Measurements from ENCODE around the gene DCST1. TPM values are rescaled to one million over a fixed set of nuclear protein-coding genes. Genes with fewer than 3 reads are reported as not detected.
A peak's percentile ranks its signal among the peaks of the same experiment; 100 is the strongest.

DCST1 gene
- total RNA-seq, 1 donor, result 0.21 TPM

DNA sequence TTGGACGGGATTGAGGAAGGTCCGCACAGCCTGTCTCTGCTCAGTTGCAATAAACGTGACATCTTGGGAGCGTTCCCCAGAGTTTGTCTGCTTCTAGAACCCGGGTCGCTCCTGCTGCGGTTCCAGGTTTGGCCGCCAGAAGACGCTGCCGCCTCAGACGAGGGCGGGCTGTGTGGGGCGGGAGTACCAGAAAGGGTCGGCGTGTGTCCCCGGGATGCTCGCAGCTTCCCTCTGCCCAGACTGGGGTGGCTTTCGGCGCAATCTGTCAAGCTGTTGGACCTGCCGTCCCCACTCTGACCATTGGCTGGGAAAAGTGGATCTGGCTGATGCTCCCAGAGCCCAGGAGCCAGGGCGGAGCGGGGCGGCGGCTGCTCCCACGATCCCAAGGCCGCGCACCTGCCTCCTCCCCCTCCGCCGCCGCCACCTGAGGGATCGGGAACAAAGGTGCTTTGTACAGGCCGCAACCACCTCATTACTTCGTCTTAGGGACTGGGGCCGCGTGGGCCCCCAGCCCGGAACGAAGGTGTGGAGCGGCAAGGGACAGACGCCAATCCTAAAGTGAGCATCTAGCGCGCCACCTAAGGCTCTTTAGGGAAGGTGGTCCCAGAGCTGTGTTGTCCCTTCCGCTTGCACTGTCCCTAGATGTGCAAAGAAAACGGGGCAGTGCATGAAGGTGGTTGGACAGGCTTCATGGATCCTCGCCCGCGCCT, 29.2 kb downstream of the DCST1 start:
- H3K27me3 ChIP-seq (ENCODE audit: insufficient read depth, low read length), result no peaks in the 10 kb centered on the region
- H3K9me3 ChIP-seq (ENCODE audit: low read depth, low read length), result no peaks in the 10 kb centered on the region
- H3K4me1 ChIP-seq (ENCODE audit: insufficient read depth, low read length), result peaks cover 34% of the 10 kb centered on the region
- peak overlapping the region; percentile 64 for H3K4me3 ChIP-seq (ENCODE audit: low read length)

DNA sequence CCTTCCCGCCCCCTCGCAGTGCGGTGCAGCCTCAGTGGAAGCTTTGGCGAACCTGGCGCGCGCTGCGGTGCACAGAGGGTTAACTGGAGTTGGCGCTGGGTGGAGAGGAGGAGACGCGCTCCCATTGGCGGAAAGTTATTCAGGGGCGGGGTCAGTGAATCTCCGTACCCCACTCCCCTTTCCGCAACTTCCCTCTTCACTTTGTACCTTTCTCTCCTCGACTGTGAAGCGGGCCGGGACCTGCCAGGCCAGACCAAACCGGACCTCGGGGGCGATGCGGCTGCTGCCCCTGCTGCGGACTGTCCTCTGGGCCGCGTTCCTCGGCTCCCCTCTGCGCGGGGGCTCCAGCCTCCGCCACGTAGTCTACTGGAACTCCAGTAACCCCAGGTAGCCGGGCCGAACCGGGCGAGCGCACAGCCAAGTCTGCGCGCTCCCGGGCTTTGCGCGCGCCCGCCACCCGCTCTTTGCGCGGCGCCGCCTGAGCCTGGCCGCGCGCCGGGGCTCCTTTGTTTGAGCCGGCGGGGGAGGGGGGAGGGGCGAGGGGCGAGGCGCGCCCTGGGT, 30.0 kb downstream of the DCST1 start, which contains the start of gene EFNA4:
Gene EFNA4, plus strand, starts transcription at position 191 of the 561 bp plus-strand sequence. Its CDS starts 84 bp downstream, at position 275.
- Histone ChIP-seq H3K27me3 (ENCODE audit: insufficient read depth, low read length) (no peaks in the 10 kb centered on the region), H3K9me3 (ENCODE audit: low read depth, low read length) (no peaks in the 10 kb centered on the region), H3K4me1 (ENCODE audit: insufficient read depth, low read length) (peaks cover 34% of the 10 kb centered on the region), H3K4me3 (ENCODE audit: low read length) (peak within 1 kb of the TSS; percentile 64)

DNA sequence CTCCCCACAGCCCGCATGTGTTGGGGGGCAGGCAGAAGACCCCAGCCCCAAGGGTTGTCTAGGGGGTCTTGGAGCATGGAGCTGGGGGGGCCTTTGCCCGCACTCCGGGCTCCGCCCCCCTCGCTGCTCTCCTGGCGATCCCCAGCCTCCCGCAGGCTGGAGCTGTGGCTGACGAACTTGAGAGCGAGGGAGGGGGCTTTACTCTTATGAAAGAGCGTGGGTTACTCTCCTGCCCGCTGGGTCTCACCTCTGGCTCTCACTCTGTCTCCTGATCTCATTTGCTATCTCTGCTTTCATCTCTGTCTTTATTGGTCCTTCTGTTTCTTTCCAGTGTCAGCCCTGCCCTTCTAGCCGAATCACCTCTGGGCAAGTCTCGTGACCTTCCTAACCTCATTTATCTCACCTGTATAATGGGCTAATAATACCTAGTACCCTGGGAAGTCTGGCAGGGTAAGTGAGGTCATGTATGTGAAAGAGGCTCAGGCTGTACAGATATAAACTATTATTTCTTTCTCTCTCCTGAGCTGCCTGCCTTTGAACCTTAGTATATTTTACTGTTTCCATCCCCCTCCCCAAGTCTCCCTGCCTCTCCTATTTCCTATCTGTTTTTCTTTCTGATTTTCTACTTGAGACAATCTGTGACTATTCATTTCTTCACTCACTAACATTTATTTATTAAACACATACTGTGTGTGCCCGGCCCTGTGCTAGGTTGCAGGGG, 30.6 kb downstream of the DCST1 start:
- peak overlapping the region; percentile 64 for H3K4me3 ChIP-seq (ENCODE audit: low read length)
- H3K9me3 ChIP-seq (ENCODE audit: low read depth, low read length), result no peaks in the 10 kb centered on the region

DNA sequence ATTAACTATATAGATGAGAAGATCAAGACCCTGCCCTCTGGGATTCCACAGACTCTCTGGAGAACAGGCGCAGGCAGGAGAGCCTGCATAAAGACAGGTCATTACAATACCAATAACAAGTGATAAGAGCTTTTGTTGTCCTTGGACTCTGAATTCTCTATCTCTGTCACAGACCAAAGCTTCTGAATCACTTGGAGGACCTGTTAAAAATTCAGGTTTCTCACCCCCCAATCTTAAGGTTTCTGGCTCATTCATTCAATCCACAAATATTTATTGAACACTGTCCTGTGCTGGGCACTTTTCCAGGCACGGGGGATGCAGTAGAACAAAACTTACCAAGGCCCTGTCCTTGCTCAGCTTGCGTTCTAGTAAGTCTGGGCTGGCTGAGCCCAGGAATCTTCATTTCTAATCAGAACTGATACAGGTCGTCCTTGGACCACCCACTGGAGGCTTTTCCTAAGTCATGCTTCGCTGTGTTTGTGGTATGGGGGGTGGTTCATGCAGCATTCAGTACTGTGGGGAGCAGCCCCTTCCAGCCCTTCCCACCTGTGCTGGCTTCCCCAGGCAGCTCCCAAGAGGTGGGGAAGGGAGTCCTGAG, 31.3 kb downstream of the DCST1 start:
- H3K9me3 ChIP-seq (ENCODE audit: low read depth, low read length), result no peaks in the 10 kb centered on the region
- no peak overlapping the region for H3K4me3 ChIP-seq (ENCODE audit: low read length)
- peaks cover 38% of the 10 kb centered on the region for H3K4me1 ChIP-seq (ENCODE audit: insufficient read depth, low read length)
- no peaks in the 10 kb centered on the region for H3K27me3 ChIP-seq (ENCODE audit: insufficient read depth, low read length)

More for the DNA sequence above, 30.6 kb downstream of the DCST1 start:
- peaks cover 34% of the 10 kb centered on the region for H3K4me1 ChIP-seq (ENCODE audit: insufficient read depth, low read length)
- H3K27me3 ChIP-seq (ENCODE audit: insufficient read depth, low read length), result no peaks in the 10 kb centered on the region

DNA sequence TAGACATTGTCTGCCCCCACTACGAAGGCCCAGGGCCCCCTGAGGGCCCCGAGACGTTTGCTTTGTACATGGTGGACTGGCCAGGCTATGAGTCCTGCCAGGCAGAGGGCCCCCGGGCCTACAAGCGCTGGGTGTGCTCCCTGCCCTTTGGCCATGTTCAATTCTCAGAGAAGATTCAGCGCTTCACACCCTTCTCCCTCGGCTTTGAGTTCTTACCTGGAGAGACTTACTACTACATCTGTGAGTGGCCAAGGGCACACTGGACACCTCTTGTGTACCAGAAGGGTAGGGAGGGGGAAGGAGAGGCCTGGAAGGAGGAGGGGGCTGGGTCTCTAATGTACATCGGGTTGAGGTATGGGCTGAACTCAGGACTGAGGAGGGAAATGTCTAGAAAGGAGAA, 33.2 kb downstream of the DCST1 start:
- peaks cover 50% of the 10 kb centered on the region for H3K4me1 ChIP-seq (ENCODE audit: insufficient read depth, low read length)

GRCh38 chr1:155068599-155068998, 35.0 kb downstream of the DCST1 start:
- Histone ChIP-seq H3K27me3 (ENCODE audit: insufficient read depth, low read length) (no peaks in the 10 kb centered on the region), H3K9me3 (ENCODE audit: low read depth, low read length) (no peaks in the 10 kb centered on the region), H3K4me3 (ENCODE audit: low read length) (no peak overlapping the region), H3K4me1 (ENCODE audit: insufficient read depth, low read length) (peaks cover 39% of the 10 kb centered on the region)

More for the DNA sequence above, 33.2 kb downstream of the DCST1 start:
- Histone ChIP-seq H3K4me3 (ENCODE audit: low read length) (no peak overlapping the region), H3K27me3 (ENCODE audit: insufficient read depth, low read length) (no peaks in the 10 kb centered on the region), H3K9me3 (ENCODE audit: low read depth, low read length) (no peaks in the 10 kb centered on the region)

- Histone ChIP-seq H3K27me3 (ENCODE audit: insufficient read depth, low read length) (no peaks in the 10 kb centered on the region), H3K4me3 (ENCODE audit: low read length) (no peak overlapping the region), H3K9me3 (ENCODE audit: low read depth, low read length) (no peaks in the 10 kb centered on the region), H3K4me1 (ENCODE audit: insufficient read depth, low read length) (peaks cover 34% of the 10 kb centered on the region)
Observed at GRCh38 chr1:155069551-155070157, 36.0 kb downstream of the DCST1 start.

DNA sequence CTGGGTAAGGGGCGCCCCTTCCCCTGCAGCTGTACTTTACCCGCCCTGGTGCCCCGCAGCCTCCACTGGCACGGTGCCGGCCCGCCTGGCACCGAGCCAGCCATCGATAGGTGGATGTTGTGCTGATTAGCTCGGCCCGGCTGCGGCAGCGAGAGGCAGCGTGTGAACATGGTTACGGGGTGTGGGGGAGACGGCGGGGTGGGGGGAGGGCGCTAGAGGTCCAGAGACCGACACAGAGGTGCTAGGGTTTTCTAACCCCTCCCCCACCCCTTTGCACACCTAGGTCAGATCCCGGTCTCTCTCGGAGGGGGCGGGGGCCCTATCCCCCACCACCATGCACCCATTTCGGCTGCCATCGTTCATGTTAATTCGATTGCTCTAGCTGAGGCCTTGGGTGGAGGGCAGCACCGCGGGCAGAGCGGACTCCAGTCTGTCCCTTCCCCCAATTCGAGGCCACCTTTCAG, 36.6 kb downstream of the DCST1 start:
- Histone ChIP-seq H3K9me3 (ENCODE audit: low read depth, low read length) (no peaks in the 10 kb centered on the region), H3K4me1 (ENCODE audit: insufficient read depth, low read length) (peaks cover 30% of the 10 kb centered on the region), H3K27me3 (ENCODE audit: insufficient read depth, low read length) (no peaks in the 10 kb centered on the region), H3K4me3 (ENCODE audit: low read length) (no peak overlapping the region)

- Histone ChIP-seq H3K27me3 (ENCODE audit: insufficient read depth, low read length) (no peaks in the 10 kb centered on the region), H3K4me3 (ENCODE audit: low read length) (peak overlapping the region; percentile 26)
Observed at GRCh38 chr1:155070721-155071569, 37.3 kb downstream of the DCST1 start.

DNA sequence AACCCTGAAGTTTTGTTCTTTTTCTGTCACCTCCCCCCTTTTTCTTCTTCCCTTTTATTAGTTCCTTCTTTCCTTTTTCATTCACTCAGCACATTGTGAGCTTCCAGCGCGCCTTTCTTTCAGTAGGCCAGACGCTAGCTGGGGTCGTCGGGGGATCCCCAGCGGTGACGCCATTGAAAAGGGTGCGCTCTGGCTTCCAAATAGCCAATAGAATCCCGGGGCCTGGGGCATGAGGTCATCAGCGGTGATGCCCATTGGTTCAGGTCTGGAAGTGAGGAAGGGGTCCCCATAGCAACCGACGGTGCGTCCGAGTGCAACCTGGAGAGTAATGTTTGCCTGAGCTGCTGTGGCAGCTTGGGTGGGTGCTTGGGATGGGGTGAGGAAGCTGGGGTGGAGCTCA, 38.1 kb downstream of the DCST1 start:
- no peak overlapping the region for H3K4me3 ChIP-seq (ENCODE audit: low read length)
- H3K9me3 ChIP-seq (ENCODE audit: low read depth, low read length), result no peaks in the 10 kb centered on the region
- H3K4me1 ChIP-seq (ENCODE audit: insufficient read depth, low read length), result peaks cover 30% of the 10 kb centered on the region
- H3K27me3 ChIP-seq (ENCODE audit: insufficient read depth, low read length), result no peaks in the 10 kb centered on the region

More at GRCh38 chr1:155070721-155071569, 37.3 kb downstream of the DCST1 start:
- H3K9me3 ChIP-seq (ENCODE audit: low read depth, low read length), result no peaks in the 10 kb centered on the region
- peaks cover 30% of the 10 kb centered on the region for H3K4me1 ChIP-seq (ENCODE audit: insufficient read depth, low read length)

- Histone ChIP-seq H3K4me3 (ENCODE audit: low read length) (no peak overlapping the region), H3K27me3 (ENCODE audit: insufficient read depth, low read length) (no peaks in the 10 kb centered on the region)
Observed at GRCh38 chr1:155072531-155073289, 39.1 kb downstream of the DCST1 start.

GRCh38 chr1:155073377-155074242, 40.0 kb downstream of the DCST1 start:
- no peaks in the 10 kb centered on the region for H3K9me3 ChIP-seq (ENCODE audit: low read depth, low read length)
- H3K4me1 ChIP-seq (ENCODE audit: insufficient read depth, low read length), result peaks cover 33% of the 10 kb centered on the region
- peaks cover 8% of the 10 kb centered on the region for H3K27me3 ChIP-seq (ENCODE audit: insufficient read depth, low read length)
- no peak overlapping the region for H3K4me3 ChIP-seq (ENCODE audit: low read length)

More at GRCh38 chr1:155072531-155073289, 39.1 kb downstream of the DCST1 start:
- H3K4me1 ChIP-seq (ENCODE audit: insufficient read depth, low read length), result peaks cover 30% of the 10 kb centered on the region
- H3K9me3 ChIP-seq (ENCODE audit: low read depth, low read length), result no peaks in the 10 kb centered on the region

- H3K4me3 ChIP-seq (ENCODE audit: low read length), result no peak overlapping the region
- peaks cover 42% of the 10 kb centered on the region for H3K4me1 ChIP-seq (ENCODE audit: insufficient read depth, low read length)
- no peaks in the 10 kb centered on the region for H3K9me3 ChIP-seq (ENCODE audit: low read depth, low read length)
- peaks cover 23% of the 10 kb centered on the region for H3K27me3 ChIP-seq (ENCODE audit: insufficient read depth, low read length)
Observed at GRCh38 chr1:155075535-155075934, 41.9 kb downstream of the DCST1 start.

Measured in mononuclear cell (primary cell).